Common myeloid progenitor, CD34-positive (primary cell): ENCODE measurements around the gene SCOC.
A peak's percentile ranks its signal among the peaks of the same experiment; 100 is the strongest.

Experiments used
- CTCF ChIA-PET: fragments of 350-600 bp; sonication (Branson Sonifier 250); formaldehyde crosslinking; loops from one replicate; lab custom pipeline; 2021; ENCODE audit warnings: antibody characterized with exemption; lab: Charles Lee
- POLR2A ChIA-PET: fragments of 350-600 bp; sonication (Branson Sonifier 250); formaldehyde crosslinking; loops from one replicate; lab custom pipeline; 2021; ENCODE audit warnings: antibody characterized with exemption; lab: Charles Lee
- DNase-seq, 3 donors: peaks; one replicate each; pipeline versions ENCODE4 v3.0.0 to v3.0.0-alpha.2; 2013
- H3K27ac ChIP-seq, 2 experiments: 1 replicate in 1 of 2; 2 replicates in 1 of 2; pipeline ENCODE4 v1.7.0; 2013; ENCODE audit warnings: inconsistent platforms in 2 of 2, low read length in 2 of 2, mild to moderate bottlenecking in 2 of 2, low read depth in 1 of 2, moderate library complexity in 1 of 2; ENCODE audit not compliant: severe bottlenecking in 2 of 2, insufficient read depth in 1 of 2, poor library complexity in 1 of 2
- H3K27me3 ChIP-seq, 5 experiments: replicated peaks in 2 of 5; 1 replicate in 3 of 5; 2 replicates in 2 of 5; pipeline versions ENCODE4 v1.6.1 to v1.7.0; 2013; ENCODE audit warnings: low read length in 4 of 5, mild to moderate bottlenecking in 2 of 5, moderate library complexity in 2 of 5, inconsistent platforms in 1 of 5; ENCODE audit not compliant: insufficient read depth in 5 of 5, control insufficient read depth in 4 of 5
- H3K36me3 ChIP-seq, 4 experiments: 1 replicate in 2 of 4; 2 replicates in 2 of 4; pipeline versions ENCODE4 v1.6.1 to v1.7.0; 2013; ENCODE audit warnings: low read length in 3 of 4, control low read depth in 1 of 4, mild to moderate bottlenecking in 1 of 4; ENCODE audit not compliant: control insufficient read depth in 4 of 4, insufficient read depth in 4 of 4
- H3K4me1 ChIP-seq, 4 experiments: 1 replicate in 3 of 4; 2 replicates in 1 of 4; pipeline versions ENCODE4 v1.6.1 to v1.7.1; 2013; ENCODE audit warnings: low read length in 3 of 4, mild to moderate bottlenecking in 3 of 4, control low read depth in 1 of 4, inconsistent platforms in 1 of 4, moderate library complexity in 1 of 4; ENCODE audit not compliant: control insufficient read depth in 4 of 4, insufficient read depth in 4 of 4; ENCODE audit errors: control extremely low read depth in 1 of 4
- H3K4me3 ChIP-seq, 7 experiments: 1 replicate in 4 of 7; 2 replicates in 3 of 7; pipeline versions ENCODE4 v1.5.1 to v1.7.0; 2013; ENCODE audit warnings: mild to moderate bottlenecking in 7 of 7, low read length in 6 of 7, moderate library complexity in 6 of 7, inconsistent platforms in 2 of 7, low read depth in 2 of 7, control low read depth in 1 of 7; ENCODE audit not compliant: insufficient read depth in 4 of 7, control insufficient read depth in 1 of 7; ENCODE audit errors: extremely low read depth in 1 of 7
- H3K9me3 ChIP-seq, 5 experiments: 1 replicate in 4 of 5; 2 replicates in 1 of 5; pipeline versions ENCODE4 v1.6.1 to v1.7.1; 2013; ENCODE audit warnings: low read length in 4 of 5, mild to moderate bottlenecking in 2 of 5, inconsistent platforms in 1 of 5, low read depth in 1 of 5, moderate library complexity in 1 of 5; ENCODE audit not compliant: control insufficient read depth in 4 of 5, insufficient read depth in 2 of 5; ENCODE audit errors: control extremely low read depth in 1 of 5
- WGBS: methylation state at CpG from one replicate; pipeline ENCODE4 v1.1.5; 2013; ENCODE audit not compliant: insufficient coverage; 5-methylcytosine and 5-hydroxymethylcytosine counted together

SCOC gene

GRCh38 chr4:140346136-140346535 lies 27.3 kb upstream of the SCOC start:
- 100% methylated on average over 3 of the region's 9 CpGs for WGBS
- peaks cover 0 to 8% (median 4%) of the 10 kb centered on the region in 4 experiments for H3K4me1 ChIP-seq
- no peak for DNase-seq
- POLR2A ChIA-PET: interaction anchor here (1.7 kb wide), 1 partner anchor 8 kb away, joined by 6 read pairs; no protein-coding TSS in a partner anchor
- H3K27ac ChIP-seq: no peak overlapping the region
- CTCF ChIA-PET: interaction anchor here (1.2 to 6.4 kb wide), 3 partner anchors 15 to 27 kb away, joined by 4 to 40 read pairs (median 5); partner anchors contain the start of gene SCOC
- H3K36me3 ChIP-seq: no peaks in the 10 kb centered on the region
- no peaks in the 10 kb centered on the region for H3K27me3 ChIP-seq
- no peak overlapping the region for H3K4me3 ChIP-seq
- H3K9me3 ChIP-seq: no peaks in the 10 kb centered on the region

- POLR2A ChIA-PET: interaction anchor here (0.6 kb wide), 1 partner anchor 290 kb away, joined by 3 read pairs; no protein-coding TSS in a partner anchor
- no peaks in the 10 kb centered on the region for H3K36me3 ChIP-seq
- H3K27ac ChIP-seq: no peak overlapping the region
- 100% methylated on average over 2 of the region's 2 CpGs for whole genome bisulfite sequencing
- no peaks in the 10 kb centered on the region for H3K27me3 ChIP-seq
- peaks cover 0 to 9% (median 4%) of the 10 kb centered on the region in 4 experiments for H3K4me1 ChIP-seq
- no peak overlapping the region for H3K4me3 ChIP-seq
- CTCF ChIA-PET: interaction anchor here (1.4 to 5.9 kb wide), 3 partner anchors 9 to 19 kb away, joined by 4 to 33 read pairs (median 5); no protein-coding TSS in a partner anchor
- no peak for DNase-seq
- no peaks in the 10 kb centered on the region for H3K9me3 ChIP-seq
Observed at GRCh38 chr4:140349816-140350215, 23.6 kb upstream of the SCOC start.

GRCh38 chr4:140351093-140352075 lies 22.1 kb upstream of the SCOC start:
- POLR2A ChIA-PET: no interaction called here
- Histone ChIP-seq H3K4me3 (no peak overlapping the region), H3K27me3 (no peaks in the 10 kb centered on the region), H3K4me1 (peaks cover 0 to 9% (median 4%) of the 10 kb centered on the region in 4 experiments), H3K9me3 (no peaks in the 10 kb centered on the region), H3K36me3 (no peaks in the 10 kb centered on the region), H3K27ac (no peak overlapping the region)
- 98% methylated on average over 14 of the region's 28 CpGs for WGBS
- CTCF ChIA-PET: interaction anchor here (0.6 to 5.9 kb wide), 5 partner anchors 8 to 22 kb away, joined by 3 to 33 read pairs (median 3); partner anchors contain the start of gene SCOC
- no peak for DNase-seq

GRCh38 chr4:140353786-140354185 lies 19.7 kb upstream of the SCOC start:
- Histone ChIP-seq H3K27me3 (no peaks in the 10 kb centered on the region), H3K4me1 (peaks cover 7 to 25% (median 13%) of the 10 kb centered on the region in 4 experiments), H3K27ac (no peak overlapping the region), H3K4me3 (no peak overlapping the region), H3K9me3 (no peaks in the 10 kb centered on the region), H3K36me3 (no peaks in the 10 kb centered on the region)
- DNase-seq: peak in 1 of 3 donors; percentile 36
- 86% methylated on average over 1 of the region's 6 CpGs for WGBS
- ChIA-PET POLR2A (interaction anchor here (0.9 kb wide), 2 partner anchors 9 to 19 kb away, joined by 3 to 6 read pairs; no protein-coding TSS in a partner anchor), CTCF (interaction anchor here (0.6 to 1.2 kb wide), 4 partner anchors 9 to 686 kb away, joined by 3 read pairs; partner anchors contain the start of genes CLGN and SCOC)

GRCh38 chr4:140355288-140355687 lies 18.2 kb upstream of the SCOC start:
- no peak overlapping the region for H3K4me3 ChIP-seq
- ChIA-PET CTCF (no interaction called here), POLR2A (no interaction called here)
- WGBS: no CpG with 5 or more reads among the region's 1 CpG
- no peak overlapping the region for H3K27ac ChIP-seq
- no peaks in the 10 kb centered on the region for H3K27me3 ChIP-seq
- DNase-seq: no peak
- H3K4me1 ChIP-seq: peaks cover 7 to 31% (median 17%) of the 10 kb centered on the region in 4 experiments
- no peaks in the 10 kb centered on the region for H3K36me3 ChIP-seq
- H3K9me3 ChIP-seq: no peaks in the 10 kb centered on the region

GRCh38 chr4:140357868-140358267 lies 15.6 kb upstream of the SCOC start:
- 60% methylated on average over 1 of the region's 3 CpGs for WGBS
- CTCF ChIA-PET: interaction anchor here (1.5 to 4.4 kb wide), 4 partner anchors 8 to 210 kb away, joined by 3 to 35 read pairs (median 21); partner anchors contain the start of gene SCOC

More at GRCh38 chr4:140357868-140358267, 15.6 kb upstream of the SCOC start:
- POLR2A ChIA-PET: no interaction called here
- Histone ChIP-seq H3K27me3 (no peaks in the 10 kb centered on the region), H3K36me3 (no peaks in the 10 kb centered on the region), H3K4me3 (peak overlapping the region in 2 of 7 experiments; percentile 2 to 13), H3K4me1 (peaks cover 7 to 31% (median 17%) of the 10 kb centered on the region in 4 experiments), H3K9me3 (no peaks in the 10 kb centered on the region), H3K27ac (no peak overlapping the region)
- DNase-seq: no peak
